ENCODE data around the gene ZNF274.
"Not testable (repeated sequence)": the region's sequence is repeated elsewhere in the genome, so short reads cannot be mapped to it uniquely, and the experiment has no call there.

The ZNF274 gene

GRCh38 chr19:58228585-58229254 is 45.9 kb downstream of the ZNF274 start, which contains the start of gene ZNF544:
Gene ZNF544, plus strand, starts transcription at chr19:58228914. Its CDS starts 15,110 bp downstream, at chr19:58244024.
- Mint-ChIP-seq H3K27ac (peak within 1 kb of the TSS; percentile 76), H3K27me3 (no peaks in the 10 kb centered on the region), H3K9me3 (peaks cover 22% of the 10 kb centered on the region), H3K4me1 (peaks cover 19% of the 10 kb centered on the region), H3K4me3 (peak within 1 kb of the TSS; percentile 96), H3K36me3 (peaks cover 40% of the 10 kb centered on the region)
- ATAC-seq (ENCODE audit: low read depth) = peak; percentile 83
- peak; percentile 30 to 47 for DNase-seq (ENCODE audit: low spot score in 2 of 2)

GRCh38 chr19:58229255-58229639 is 46.4 kb downstream of the ZNF274 start:
- DNase-seq (ENCODE audit: low spot score in 2 of 2) (no peak), ATAC-seq (ENCODE audit: low read depth) (no peak)
- Mint-ChIP-seq H3K36me3 (peaks cover 45% of the 10 kb centered on the region), H3K4me1 (peaks cover 22% of the 10 kb centered on the region), H3K27ac (no peak overlapping the region), H3K9me3 (peaks cover 27% of the 10 kb centered on the region), H3K4me3 (peak overlapping the region; percentile 96), H3K27me3 (no peaks in the 10 kb centered on the region)

- Mint-ChIP-seq H3K9me3 (peaks cover 17% of the 10 kb centered on the region), H3K27me3 (no peaks in the 10 kb centered on the region), H3K4me3 (no peak overlapping the region), H3K27ac (no peak overlapping the region), H3K36me3 (peaks cover 68% of the 10 kb centered on the region), H3K4me1 (peaks cover 5% of the 10 kb centered on the region)
- DNase-seq (ENCODE audit: low spot score in 2 of 2) (no peak), ATAC-seq (ENCODE audit: low read depth) (no peak)
Measured at GRCh38 chr19:58237324-58237723, 54.5 kb downstream of the ZNF274 start.

GRCh38 chr19:58243351-58243750 is 60.5 kb downstream of the ZNF274 start:
- peaks cover 18% of the 10 kb centered on the region for H3K9me3 Mint-ChIP-seq

GRCh38 chr19:58248886-58249285 is 66.0 kb downstream of the ZNF274 start:
- Mint-ChIP-seq H3K27ac (no peak overlapping the region), H3K4me1 (no peaks in the 10 kb centered on the region), H3K9me3 (peaks cover 18% of the 10 kb centered on the region), H3K36me3 (peaks cover 83% of the 10 kb centered on the region), H3K4me3 (no peak overlapping the region), H3K27me3 (no peaks in the 10 kb centered on the region)
- ATAC-seq (ENCODE audit: low read depth) (no peak), DNase-seq (ENCODE audit: low spot score in 2 of 2) (no peak)

More at GRCh38 chr19:58243351-58243750, 60.5 kb downstream of the ZNF274 start:
- H3K27me3 Mint-ChIP-seq = no peaks in the 10 kb centered on the region
- no peaks in the 10 kb centered on the region for H3K4me1 Mint-ChIP-seq
- no peak for DNase-seq (ENCODE audit: low spot score in 2 of 2)
- H3K27ac Mint-ChIP-seq = no peak overlapping the region
- no peak overlapping the region for H3K4me3 Mint-ChIP-seq
- H3K36me3 Mint-ChIP-seq = peaks cover 76% of the 10 kb centered on the region
- no peak for ATAC-seq (ENCODE audit: low read depth)

- peaks cover 20% of the 10 kb centered on the region for H3K9me3 Mint-ChIP-seq
- ATAC-seq (ENCODE audit: low read depth) = no peak
- H3K4me3 Mint-ChIP-seq = no peak overlapping the region
- no peaks in the 10 kb centered on the region for H3K4me1 Mint-ChIP-seq
- DNase-seq (ENCODE audit: low spot score in 2 of 2) = no peak
- no peak overlapping the region for H3K27ac Mint-ChIP-seq
- no peaks in the 10 kb centered on the region for H3K27me3 Mint-ChIP-seq
- H3K36me3 Mint-ChIP-seq = peaks cover 81% of the 10 kb centered on the region
Measured at GRCh38 chr19:58252102-58252685, 69.3 kb downstream of the ZNF274 start.

- H3K4me3 Mint-ChIP-seq; DNase-seq (ENCODE audit: low spot score in 2 of 2); ATAC-seq (ENCODE audit: low read depth); H3K4me1 Mint-ChIP-seq; H3K27ac Mint-ChIP-seq; H3K27me3 Mint-ChIP-seq: not testable (repeated sequence)
- H3K36me3 Mint-ChIP-seq = peaks cover 66% of the 10 kb centered on the region
- peaks cover 21% of the 10 kb centered on the region for H3K9me3 Mint-ChIP-seq
Measured at GRCh38 chr19:58258259-58258658, 75.4 kb downstream of the ZNF274 start.

GRCh38 chr19:58261600-58261967 is 78.7 kb downstream of the ZNF274 start:
- DNase-seq (ENCODE audit: low spot score in 2 of 2) (no peak), ATAC-seq (ENCODE audit: low read depth) (no peak)
- H3K9me3 Mint-ChIP-seq = peaks cover 15% of the 10 kb centered on the region
- no peaks in the 10 kb centered on the region for H3K4me1 Mint-ChIP-seq
- H3K27ac Mint-ChIP-seq = no peak overlapping the region
- H3K27me3 Mint-ChIP-seq = no peaks in the 10 kb centered on the region
- H3K4me3 Mint-ChIP-seq = no peak overlapping the region
- H3K36me3 Mint-ChIP-seq = peaks cover 44% of the 10 kb centered on the region

- Mint-ChIP-seq H3K27me3 (no peaks in the 10 kb centered on the region), H3K36me3 (peaks cover 44% of the 10 kb centered on the region), H3K4me1 (no peaks in the 10 kb centered on the region), H3K4me3 (no peak overlapping the region), H3K9me3 (peaks cover 15% of the 10 kb centered on the region), H3K27ac (no peak overlapping the region)
- no peak for ATAC-seq (ENCODE audit: low read depth)
- DNase-seq (ENCODE audit: low spot score in 2 of 2) = no peak
Measured at GRCh38 chr19:58261968-58262921, 79.4 kb downstream of the ZNF274 start.

- Mint-ChIP-seq H3K4me1 (no peaks in the 10 kb centered on the region), H3K4me3 (no peak overlapping the region), H3K36me3 (peaks cover 39% of the 10 kb centered on the region), H3K27me3 (no peaks in the 10 kb centered on the region), H3K27ac (no peak overlapping the region), H3K9me3 (peaks cover 10% of the 10 kb centered on the region)
- DNase-seq (ENCODE audit: low spot score in 2 of 2) (no peak), ATAC-seq (ENCODE audit: low read depth) (no peak)
Measured at GRCh38 chr19:58262922-58263296, 80.0 kb downstream of the ZNF274 start.
